Caco-2 (cell line): Measurements from ENCODE around the gene STK38L. TPM values are rescaled to one million over a fixed set of nuclear protein-coding genes. Genes with fewer than 3 reads are reported as not detected.

Experiments
- BruUV-seq: library from RNA; stranded (reverse); fragments of 400-500 nt; replicated peaks from 2 replicates; lab custom pipeline; 2021; lab: Mats Ljungman, UMichigan
- CTCF ChIA-PET: fragments of 300-600 bp; sonication (Branson Sonifier 250); formaldehyde crosslinking; loops from one replicate; lab custom pipeline; 2022; ENCODE audit warnings: antibody characterized with exemption; lab: Charles Lee
- POLR2A ChIA-PET: fragments of 300-600 bp; sonication (Branson Sonifier 250); formaldehyde crosslinking; loops from one replicate; lab custom pipeline; 2022; ENCODE audit warnings: antibody characterized with exemption; lab: Charles Lee
- DNase-seq, 2 experiments: peaks; one replicate each; pipeline versions ENCODE4 v3.0.0 to v3.0.0-alpha.2; 2020 to 2022
- H3K27me3 ChIP-seq: replicated peaks from 2 replicates; pipeline ENCODE4 v1.6.0; 2011; ENCODE audit warnings: low read length; ENCODE audit not compliant: control insufficient read depth, insufficient read depth
- H3K36me3 ChIP-seq: 2 replicates; pipeline ENCODE4 v1.5.1; 2011; ENCODE audit warnings: low read length; ENCODE audit not compliant: control insufficient read depth, insufficient read depth
- H3K4me1 ChIP-seq: fragments of 250-450 bp; sonication (Bioruptor Pico); 2 replicates; pipeline ENCODE4 v1.5.1; 2020; ENCODE audit warnings: mild to moderate bottlenecking
- H3K4me3 ChIP-seq: 2 replicates; pipeline ENCODE4 v1.5.1; 2011; ENCODE audit warnings: low read depth, mild to moderate bottlenecking, control low read depth, low read length
- H3K9me3 ChIP-seq: fragments of 250-450 bp; sonication (Bioruptor Pico); 2 replicates; pipeline ENCODE4 v1.5.1; 2020; ENCODE audit warnings: mild to moderate bottlenecking, moderate library complexity
- H3K27ac Mint-ChIP-seq: one replicate; pipeline ENCODE4 v1.8.0; 2022; ENCODE audit warnings: mixed read lengths; ENCODE audit not compliant: unreplicated experiment
- H3K27me3 Mint-ChIP-seq: one replicate; pipeline ENCODE4 v1.8.0; 2022; ENCODE audit warnings: mixed read lengths; ENCODE audit not compliant: insufficient read depth, unreplicated experiment
- H3K36me3 Mint-ChIP-seq: one replicate; pipeline ENCODE4 v1.8.0; 2022; ENCODE audit warnings: mild to moderate bottlenecking, mixed read lengths; ENCODE audit not compliant: insufficient read depth, unreplicated experiment
- H3K4me1 Mint-ChIP-seq: one replicate; pipeline ENCODE4 v1.8.0; 2022; ENCODE audit warnings: low read depth, mixed read lengths; ENCODE audit not compliant: unreplicated experiment
- H3K4me3 Mint-ChIP-seq: one replicate; pipeline ENCODE4 v1.8.0; 2022; ENCODE audit warnings: mild to moderate bottlenecking, moderate library complexity, mixed read lengths; ENCODE audit not compliant: unreplicated experiment
- H3K9me3 Mint-ChIP-seq: one replicate; pipeline ENCODE4 v1.8.0; 2022; ENCODE audit warnings: mixed read lengths; ENCODE audit not compliant: unreplicated experiment
- CTCF ChIP-seq, 2 experiments: fragments of 200-600 bp in 1 of 2; IDR thresholded peaks; 1 replicate in 1 of 2; 2 replicates in 1 of 2; pipeline versions ENCODE4 v1.5.1 to v1.8.0; 2011 to 2022; ENCODE audit warnings: antibody characterized with exemption in 1 of 2, control low read depth in 1 of 2, inconsistent platforms in 1 of 2, low read depth in 1 of 2, low read length in 1 of 2, mild to moderate bottlenecking in 1 of 2, moderate library complexity in 1 of 2; ENCODE audit not compliant: insufficient read depth in 1 of 2, severe bottlenecking in 1 of 2, unreplicated experiment in 1 of 2
- intact Hi-C: fragments of 100-400 bp; cut with micrococcal nuclease; formaldehyde crosslinking; loops from one replicate; pipeline ENCODE4 v1.10.0; 2022; ENCODE audit not compliant: unreplicated experiment
- total RNA-seq: library from RNA; stranded (reverse); gene quantifications from 2 replicates; pipeline ENCODE4 v1.2.3, GENCODE V29; 2022

STK38L gene
- total RNA-seq, 1 experiment from 2014 or later = 59.4 TPM

- POLR2A ChIA-PET = no interaction called here
- Histone ChIP-seq H3K4me1 (peaks cover 11% of the 10 kb centered on the region), H3K4me3 (no peak overlapping the region), H3K27me3 (no peaks in the 10 kb centered on the region), H3K36me3 (peaks cover 2% of the 10 kb centered on the region), H3K9me3 (no peaks in the 10 kb centered on the region)
- no TSS peak for BruUV-seq
- H3K9me3 Mint-ChIP-seq = no peaks in the 10 kb centered on the region
- no peak for DNase-seq
- no peak overlapping the region for H3K4me3 Mint-ChIP-seq
- CTCF ChIA-PET = interaction anchor here (0.9 to 1.8 kb wide), 2 partner anchors 289 to 472 kb away, joined by 5 to 8 read pairs; partner anchors contain the start of gene ITPR2
- no peak overlapping the region for H3K27ac Mint-ChIP-seq
- TF ChIP-seq CTCF (IDR thresholded peaks at IDR 0.05; ENCODE audit: insufficient read depth in 1 of 2, low read depth in 1 of 2, low read length in 1 of 2, severe bottlenecking in 1 of 2, unreplicated experiment in 1 of 2) = no peak
- peaks cover 19% of the 10 kb centered on the region for H3K36me3 Mint-ChIP-seq
- no peaks in the 10 kb centered on the region for H3K27me3 Mint-ChIP-seq
- peaks cover 19% of the 10 kb centered on the region for H3K4me1 Mint-ChIP-seq
- intact Hi-C loops = loop anchor here (1.0 kb wide), 1 partner anchor 451 kb away; no protein-coding TSS in a partner anchor
Observed at GRCh38 chr12:27304856-27305255, 60.8 kb downstream of the STK38L start.

GRCh38 chr12:27305673-27306456 is 61.8 kb downstream of the STK38L start:
- no peaks in the 10 kb centered on the region for H3K27me3 ChIP-seq
- Mint-ChIP-seq H3K4me3 (no peak overlapping the region), H3K9me3 (no peaks in the 10 kb centered on the region), H3K36me3 (peaks cover 24% of the 10 kb centered on the region), H3K4me1 (peaks cover 19% of the 10 kb centered on the region), H3K27me3 (no peaks in the 10 kb centered on the region), H3K27ac (no peak overlapping the region)
- peak; percentile 38 to 77 for TF ChIP-seq CTCF (IDR thresholded peaks at IDR 0.05; ENCODE audit: insufficient read depth in 1 of 2, low read depth in 1 of 2, low read length in 1 of 2, severe bottlenecking in 1 of 2, unreplicated experiment in 1 of 2)
- H3K4me3 ChIP-seq = no peak overlapping the region
- ChIA-PET CTCF (interaction anchor here (0.6 to 2.2 kb wide), 20 partner anchors 9 to 506 kb away, joined by 3 to 22 read pairs (median 4); partner anchors contain the start of genes ITPR2, MED21, STK38L and TM7SF3), POLR2A (interaction anchor here (0.6 to 1.4 kb wide), 5 partner anchors 19 to 453 kb away, joined by 3 to 5 read pairs (median 3); partner anchors contain the start of genes MED21 and STK38L)
- peaks cover 2% of the 10 kb centered on the region for H3K36me3 ChIP-seq
- H3K9me3 ChIP-seq = no peaks in the 10 kb centered on the region
- intact Hi-C loops = loop anchor here (1.0 to 2.0 kb wide), 5 partner anchors 164 to 452 kb away; partner anchors contain the start of gene TM7SF3
- DNase-seq = peak in 1 of 2 experiments; percentile 27
- no TSS peak for BruUV-seq
- peaks cover 11% of the 10 kb centered on the region for H3K4me1 ChIP-seq

GRCh38 chr12:27309293-27309994 is 65.4 kb downstream of the STK38L start:
- intact Hi-C loops = no loop called here
- no peaks in the 10 kb centered on the region for H3K4me1 ChIP-seq
- Mint-ChIP-seq H3K36me3 (peaks cover 36% of the 10 kb centered on the region), H3K4me3 (no peak overlapping the region), H3K27ac (no peak overlapping the region), H3K4me1 (peaks cover 6% of the 10 kb centered on the region), H3K27me3 (no peaks in the 10 kb centered on the region), H3K9me3 (no peaks in the 10 kb centered on the region)
- no peak for TF ChIP-seq CTCF (IDR thresholded peaks at IDR 0.05; ENCODE audit: insufficient read depth in 1 of 2, low read depth in 1 of 2, low read length in 1 of 2, severe bottlenecking in 1 of 2, unreplicated experiment in 1 of 2)
- H3K4me3 ChIP-seq = no peak overlapping the region
- no peaks in the 10 kb centered on the region for H3K9me3 ChIP-seq
- ChIA-PET POLR2A (no interaction called here), CTCF (no interaction called here)
- no TSS peak for BruUV-seq
- peaks cover 2% of the 10 kb centered on the region for H3K36me3 ChIP-seq
- DNase-seq = no peak
- no peaks in the 10 kb centered on the region for H3K27me3 ChIP-seq
